ENCODE measurements around the gene TMEM273. TPM values are rescaled to one million over a fixed set of nuclear protein-coding genes. Genes with fewer than 3 reads are reported as not detected.

TMEM273 gene
- total RNA-seq, 1 donor from 2014 or later = 63.1 TPM

- Histone ChIP-seq H3K4me3 (no peak overlapping the region), H3K9me3 (no peaks in the 10 kb centered on the region), H3K27me3 (no peaks in the 10 kb centered on the region), H3K36me3 (no peaks in the 10 kb centered on the region), H3K4me1 (peaks cover 17% of the 10 kb centered on the region), H3K27ac (peak overlapping the region; percentile 70)
- TF ChIP-seq, protein P1, sequence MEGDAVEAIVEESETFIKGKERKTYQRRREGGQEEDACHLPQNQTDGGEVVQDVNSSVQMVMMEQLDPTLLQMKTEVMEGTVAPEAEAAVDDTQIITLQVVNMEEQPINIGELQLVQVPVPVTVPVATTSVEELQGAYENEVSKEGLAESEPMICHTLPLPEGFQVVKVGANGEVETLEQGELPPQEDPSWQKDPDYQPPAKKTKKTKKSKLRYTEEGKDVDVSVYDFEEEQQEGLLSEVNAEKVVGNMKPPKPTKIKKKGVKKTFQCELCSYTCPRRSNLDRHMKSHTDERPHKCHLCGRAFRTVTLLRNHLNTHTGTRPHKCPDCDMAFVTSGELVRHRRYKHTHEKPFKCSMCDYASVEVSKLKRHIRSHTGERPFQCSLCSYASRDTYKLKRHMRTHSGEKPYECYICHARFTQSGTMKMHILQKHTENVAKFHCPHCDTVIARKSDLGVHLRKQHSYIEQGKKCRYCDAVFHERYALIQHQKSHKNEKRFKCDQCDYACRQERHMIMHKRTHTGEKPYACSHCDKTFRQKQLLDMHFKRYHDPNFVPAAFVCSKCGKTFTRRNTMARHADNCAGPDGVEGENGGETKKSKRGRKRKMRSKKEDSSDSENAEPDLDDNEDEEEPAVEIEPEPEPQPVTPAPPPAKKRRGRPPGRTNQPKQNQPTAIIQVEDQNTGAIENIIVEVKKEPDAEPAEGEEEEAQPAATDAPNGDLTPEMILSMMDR (IDR thresholded peaks at IDR 0.05) = no peak
- ATAC-seq (no peak), DNase-seq (no peak)
- intact Hi-C loops (cut with DNase I) = no loop called here
These were observed 48.4 kb downstream of the TMEM273 start for GRCh38 chr10:49139846-49140195.

DNA sequence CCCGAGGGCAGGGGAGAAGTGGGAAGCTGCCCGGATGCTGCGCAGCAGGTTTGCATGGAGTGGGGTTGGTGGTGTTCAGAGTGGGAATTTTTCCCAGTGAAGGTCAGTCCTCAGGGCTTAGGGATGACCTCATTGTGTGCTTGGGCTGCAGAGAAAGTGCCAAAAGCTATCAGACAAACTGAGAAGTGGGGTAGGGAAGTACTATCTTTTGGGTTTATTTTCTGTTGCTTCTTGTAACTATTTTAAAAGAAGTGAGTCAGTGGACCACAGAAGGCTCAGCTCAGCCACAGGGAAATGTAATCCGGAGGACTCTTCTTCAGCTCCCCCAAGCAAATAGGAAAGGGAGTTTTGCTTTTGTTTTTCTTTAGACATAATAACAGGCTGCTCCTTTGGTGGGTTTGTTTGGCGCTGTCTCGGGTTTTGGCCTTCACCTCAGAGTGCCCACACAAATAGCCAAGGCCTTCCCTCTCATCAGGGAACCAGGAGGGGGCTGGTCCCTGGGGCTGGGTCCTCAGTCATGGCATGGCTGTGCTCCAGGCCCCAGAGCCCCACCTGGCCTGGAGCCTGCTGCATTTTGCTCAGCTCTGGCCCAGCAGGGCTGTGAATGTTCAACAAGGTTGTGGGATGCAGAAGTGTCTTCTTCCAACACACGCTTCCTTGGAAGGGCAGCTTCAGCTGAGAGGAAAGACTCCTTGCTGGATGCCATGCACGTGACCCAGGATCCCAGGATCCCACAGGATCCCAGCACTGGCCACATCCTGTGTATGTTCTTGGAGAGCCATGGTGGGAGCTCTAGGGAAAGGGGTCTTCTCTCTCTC, 49.0 kb downstream of the TMEM273 start:
- TF ChIP-seq, protein P1 (IDR thresholded peaks at IDR 0.05) = no peak
- Histone ChIP-seq H3K27me3 (no peaks in the 10 kb centered on the region), H3K4me3 (no peak overlapping the region), H3K36me3 (no peaks in the 10 kb centered on the region), H3K27ac (peak overlapping the region; percentile 70), H3K9me3 (no peaks in the 10 kb centered on the region), H3K4me1 (peaks cover 17% of the 10 kb centered on the region)
- intact Hi-C loops (cut with DNase I) = no loop called here
- no peak for DNase-seq
- peak; percentile 14 for ATAC-seq

DNA sequence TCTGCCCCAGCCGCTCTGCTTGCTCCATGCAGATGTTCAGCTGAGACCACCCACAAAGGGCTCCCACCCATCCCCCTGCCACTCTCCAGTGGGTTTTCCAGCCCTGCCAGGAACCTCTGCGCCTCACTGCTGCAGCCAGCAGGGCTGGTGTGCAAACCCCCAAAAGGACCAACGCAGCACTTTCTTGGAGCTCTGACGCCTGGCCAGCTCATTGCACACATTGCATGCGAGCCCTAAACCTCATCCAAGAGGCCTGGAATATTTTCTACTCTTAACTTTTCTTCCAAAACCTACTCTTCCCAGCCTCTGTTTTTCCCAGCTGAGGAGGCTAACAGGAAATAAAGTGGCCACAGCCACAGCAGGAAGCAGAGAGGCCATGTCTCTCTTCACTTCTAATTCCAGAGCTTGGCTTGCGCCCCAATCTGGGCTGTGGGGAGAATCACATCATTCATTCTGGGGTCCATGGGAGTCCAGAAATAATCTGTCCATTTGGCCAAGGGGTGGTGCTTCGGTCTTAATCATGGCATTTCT, 49.8 kb downstream of the TMEM273 start:
- Histone ChIP-seq H3K9me3 (no peaks in the 10 kb centered on the region), H3K36me3 (no peaks in the 10 kb centered on the region), H3K4me1 (peaks cover 21% of the 10 kb centered on the region), H3K27ac (peak overlapping the region; percentile 49), H3K4me3 (no peak overlapping the region), H3K27me3 (no peaks in the 10 kb centered on the region)
- ATAC-seq (peak; percentile 6), DNase-seq (no peak)
- TF ChIP-seq, protein P1 (IDR thresholded peaks at IDR 0.05) = no peak
- intact Hi-C loops (cut with DNase I) = no loop called here

- no peaks in the 10 kb centered on the region for H3K9me3 ChIP-seq
- H3K4me1 ChIP-seq = peaks cover 21% of the 10 kb centered on the region
- ATAC-seq (no peak), DNase-seq (no peak)
- H3K27ac ChIP-seq = no peak overlapping the region
- no peaks in the 10 kb centered on the region for H3K27me3 ChIP-seq
- no peak overlapping the region for H3K4me3 ChIP-seq
- no peaks in the 10 kb centered on the region for H3K36me3 ChIP-seq
- TF ChIP-seq, protein P1 (IDR thresholded peaks at IDR 0.05) = no peak
- intact Hi-C loops (cut with DNase I) = no loop called here
These were observed 51.7 kb downstream of the TMEM273 start for GRCh38 chr10:49136525-49136924.

- no peaks in the 10 kb centered on the region for H3K9me3 ChIP-seq
- TF ChIP-seq, protein P1 (IDR thresholded peaks at IDR 0.05) = no peak
- H3K36me3 ChIP-seq = no peaks in the 10 kb centered on the region
- H3K27ac ChIP-seq = no peak overlapping the region
- intact Hi-C loops (cut with DNase I) = no loop called here
- H3K4me1 ChIP-seq = peaks cover 21% of the 10 kb centered on the region
- H3K27me3 ChIP-seq = no peaks in the 10 kb centered on the region
- DNase-seq (no peak), ATAC-seq (no peak)
- no peak overlapping the region for H3K4me3 ChIP-seq
These were observed 52.4 kb downstream of the TMEM273 start for GRCh38 chr10:49135575-49136313.
